H1 (cell line): ENCODE results near the gene SCD. TPM values are rescaled to one million over a fixed set of nuclear protein-coding genes. Genes with fewer than 3 reads are reported as not detected.
A peak's percentile ranks its signal among the peaks of the same experiment; 100 is the strongest.

Experiments
- EGR1 ChIP-seq: IDR thresholded peaks from 2 replicates; pipeline ENCODE4 v1.6.1; 2011; ENCODE audit warnings: low read depth, low read length, borderline replicate concordance
- FOSL1 ChIP-seq: IDR thresholded peaks from 2 replicates; pipeline ENCODE4 v1.6.1; 2011; ENCODE audit warnings: mild to moderate bottlenecking, low read depth, low read length, moderate library complexity; ENCODE audit not compliant: insufficient read depth
- KDM1A ChIP-seq: fragments of 200-600, 300-600 bp; sonication (generic); IDR thresholded peaks from 2 replicates; pipeline ENCODE4 v1.7.1; 2016; ENCODE audit warnings: mild to moderate bottlenecking, low read length, borderline replicate concordance
- MAX ChIP-seq: IDR thresholded peaks from 2 replicates; pipeline ENCODE4 v1.6.1; 2012; ENCODE audit warnings: inconsistent platforms
- RFX5 ChIP-seq: IDR thresholded peaks from 2 replicates; pipeline ENCODE4 v1.6.1; 2011; ENCODE audit warnings: low read depth, low read length, improper control_type of control experiment, borderline replicate concordance
- RNF2 ChIP-seq: fragments of 200-900, 300-1000 bp; sonication (generic); IDR thresholded peaks from 2 replicates; pipeline ENCODE4 v1.7.1; 2016; ENCODE audit warnings: borderline replicate concordance, low read depth, mild to moderate bottlenecking, antibody characterized with exemption, low read length; ENCODE audit not compliant: poor library complexity, severe bottlenecking; ENCODE audit errors: missing control alignments
- SIRT6 ChIP-seq: IDR thresholded peaks from one replicate; pipeline ENCODE4 v1.7.1; 2012; ENCODE audit warnings: low read length, inconsistent platforms
- TAF1 ChIP-seq: IDR thresholded peaks from 2 replicates; pipeline ENCODE4 v1.6.1; 2011; ENCODE audit warnings: mild to moderate bottlenecking, low read depth, low read length
- TEAD4 ChIP-seq: IDR thresholded peaks from 2 replicates; pipeline ENCODE4 v1.6.1; 2012; ENCODE audit warnings: low read depth, low read length, inconsistent platforms, mixed read lengths
- polyA plus RNA-seq, 7 experiments: library from polyadenylated mRNA; depleted of rRNA in 3 of 7; stranded (reverse) in 5 of 7; unstranded in 2 of 7; fragments of >200 nt in 5 of 7; fragments of 200-250 nt in 2 of 7; gene quantifications; 1 replicate in 5 of 7; 2 replicates in 1 of 7; 4 replicates in 1 of 7; pipeline versions ENCODE4 v1.2.1 to v1.2.3, GENCODE V29; 2011 to 2013; ENCODE audit warnings: missing spikeins in 2 of 7, mixed read lengths in 2 of 7
- total RNA-seq: library from RNA; stranded (reverse); fragmentation: NEBNext Ultra II Directional; extraction: Animal tissue kit (Norgen Biotek cat#: 25700); gene quantifications from 2 replicates; pipeline ENCODE4 v1.2.1, GENCODE V29; 2021

The SCD gene
- total and polyA plus RNA-seq, 2 of the 8 experiments (the other 6 are each of a cell fraction or from before 2014, with no cell fraction given): 397 to 621 TPM

- TF ChIP-seq MAX: peak; percentile 91
- no peak for TF ChIP-seq FOSL1
- 0 out of 2 replicates have a peak, but pooled peaks have one; percentile 4 for TF ChIP-seq EGR1
- no peak for TF ChIP-seq KDM1A
- TF ChIP-seq RFX5: no peak
- TF ChIP-seq RNF2: no peak
- TF ChIP-seq TAF1: no peak
- TF ChIP-seq SIRT6: no peak
- TF ChIP-seq TEAD4: no peak
Observed at GRCh38 chr10:100346351-100346764, 675 bp upstream of the SCD start (continued).
